Measurements from ENCODE around the gene HIC1. TPM values are rescaled to one million over a fixed set of nuclear protein-coding genes. Genes with fewer than 3 reads are reported as not detected.
A peak's percentile ranks its signal among the peaks of the same experiment; 100 is the strongest.

Gene HIC1
- polyA plus RNA-seq, 1 of the 3 experiments (the other 2 are of a cell fraction) = 6.4 TPM

GRCh38 chr17:2023256-2023655 lies 31.6 kb upstream of the HIC1 start:
- POLR2A ChIA-PET = no interaction called here
- no peaks in the 10 kb centered on the region for H3K36me3 ChIP-seq (replicated peaks in 1 of 2; ENCODE audit: control insufficient read depth in 1 of 2, insufficient read depth in 2 of 2, low read length in 1 of 2)
- peaks cover 45% of the 10 kb centered on the region for H3K27me3 ChIP-seq (ENCODE audit: insufficient read depth)
- H4K20me1 ChIP-seq (ENCODE audit: insufficient read depth) = no peaks in the 10 kb centered on the region
- no peak overlapping the region for H2AFZ ChIP-seq (ENCODE audit: low read depth)
- no peaks in the 10 kb centered on the region for H3K9me3 ChIP-seq
- WGBS (ENCODE audit: low lambda C conversion rate) = 68% methylated on average over 16 of the region's 16 CpGs
- H3F3A ChIP-seq (replicated peaks; ENCODE audit: insufficient read depth) = no peaks in the 10 kb centered on the region
- H3K4me3 ChIP-seq (ENCODE audit: low read depth in 2 of 2, low read length in 1 of 2) = no peak overlapping the region
- H3K9ac ChIP-seq = no peak overlapping the region
- no peaks in the 10 kb centered on the region for H3K9me2 ChIP-seq
- CTCF ChIA-PET = interaction anchor here (0.9 to 8.6 kb wide), 6 partner anchors 83 to 263 kb away, joined by 3 to 197 read pairs (median 4); no protein-coding TSS in a partner anchor
- no peak for DNase-seq
- no peak overlapping the region for H3K27ac ChIP-seq (ENCODE audit: low read depth in 2 of 2, low read length in 1 of 2)
- H3K4me2 ChIP-seq = no peak overlapping the region
- peaks cover 0 to 7% of the 10 kb centered on the region in 2 experiments; a peak in 1 of 4 replicates for H3K4me1 ChIP-seq (ENCODE audit: control insufficient read depth in 1 of 2, insufficient read depth in 2 of 2, low read depth in 1 of 2, low read length in 1 of 2)
- no peaks in the 10 kb centered on the region for H3K79me2 ChIP-seq (ENCODE audit: insufficient read depth)
- TF ChIP-seq RFX5 (IDR thresholded peaks at IDR 0.05; ENCODE audit: low read length) (no peak), TCF12 (IDR thresholded peaks at IDR 0.05) (no peak), GATA2 (CRISPR knock-in tag; IDR thresholded peaks at IDR 0.05) (no peak), IRF3 (IDR thresholded peaks at IDR 0.05; ENCODE audit: low read depth, low read length) (no peak), RCOR1 (IDR thresholded peaks at IDR 0.05; ENCODE audit: low read length) (no peak), MXI1 (IDR thresholded peaks at IDR 0.05; ENCODE audit: low read depth, low read length) (no peak), NRF1 (IDR thresholded peaks at IDR 0.05; ENCODE audit: low read depth, low read length) (no peak), SIN3A (IDR thresholded peaks at IDR 0.05; ENCODE audit: borderline replicate concordance, low read depth, low read length) (no peak), CHD2 (IDR thresholded peaks at IDR 0.05; ENCODE audit: low read length, partially characterized antibody) (no peak)

GRCh38 chr17:2023692-2024571 lies 31.0 kb upstream of the HIC1 start:
- H3K4me2 ChIP-seq = peak overlapping the region; percentile 79; the same call in 1 of the 2 replicates
- H2AFZ ChIP-seq (ENCODE audit: low read depth) = no peak overlapping the region
- H3K79me2 ChIP-seq (ENCODE audit: insufficient read depth) = no peaks in the 10 kb centered on the region
- no peak for TF ChIP-seq RCOR1 (IDR thresholded peaks at IDR 0.05; ENCODE audit: low read length)
- TF ChIP-seq FOXJ3 (CRISPR knock-in tag; IDR thresholded peaks at IDR 0.05) = no peak
- TF ChIP-seq GATA2 (CRISPR knock-in tag; IDR thresholded peaks at IDR 0.05) = no peak
- TF ChIP-seq JUND (IDR thresholded peaks at IDR 0.05) = no peak
- TF ChIP-seq ZBTB33 (IDR thresholded peaks at IDR 0.05; ENCODE audit: borderline replicate concordance, low read depth) = no peak
- TF ChIP-seq RFX5 (IDR thresholded peaks at IDR 0.05; ENCODE audit: low read length) = no peak
- TF ChIP-seq EZH2phosphoT487 (IDR thresholded peaks at IDR 0.05; ENCODE audit: borderline replicate concordance, low read depth) = no peak
- no peak for TF ChIP-seq POLR2AphosphoS5 (IDR thresholded peaks at IDR 0.05; ENCODE audit: low read depth, low read length)
- H3K4me3 ChIP-seq (ENCODE audit: low read depth in 2 of 2, low read length in 1 of 2) = peak overlapping the region; percentile 42 to 52; a peak in 2 of 4 replicates
- no peaks in the 10 kb centered on the region for H3K9me2 ChIP-seq
- no peaks in the 10 kb centered on the region for H4K20me1 ChIP-seq (ENCODE audit: insufficient read depth)
- 5% methylated on average over 23 of the region's 85 CpGs for WGBS (ENCODE audit: low lambda C conversion rate)
- CTCF ChIA-PET = interaction anchor here (0.7 to 8.6 kb wide), 13 partner anchors 9 to 221 kb away, joined by 3 to 197 read pairs (median 18); partner anchors contain the start of gene OVCA2
- H3K9me3 ChIP-seq = no peaks in the 10 kb centered on the region
- POLR2A ChIA-PET = interaction anchor here (1.2 to 1.5 kb wide), 2 partner anchors 11 to 115 kb away, joined by 3 to 4 read pairs; no protein-coding TSS in a partner anchor
- H3K36me3 ChIP-seq (replicated peaks in 1 of 2; ENCODE audit: control insufficient read depth in 1 of 2, insufficient read depth in 2 of 2, low read length in 1 of 2) = no peaks in the 10 kb centered on the region
- H3K27ac ChIP-seq (ENCODE audit: low read depth in 2 of 2, low read length in 1 of 2) = no peak overlapping the region
- DNase-seq = peak; percentile 76
- peaks cover 0 to 7% of the 10 kb centered on the region in 2 experiments; a peak in 1 of 4 replicates for H3K4me1 ChIP-seq (ENCODE audit: control insufficient read depth in 1 of 2, insufficient read depth in 2 of 2, low read depth in 1 of 2, low read length in 1 of 2)
- H3K27me3 ChIP-seq (ENCODE audit: insufficient read depth) = peaks cover 39% of the 10 kb centered on the region
- H3K9ac ChIP-seq = no peak overlapping the region
- H3F3A ChIP-seq (replicated peaks; ENCODE audit: insufficient read depth) = no peaks in the 10 kb centered on the region

Measured in SK-N-SH (cell line).